A172 (cell line): ENCODE data around the gene CYGB. TPM values are rescaled to one million over a fixed set of nuclear protein-coding genes. Genes with fewer than 3 reads are reported as not detected.

Source experiments
- DNase-seq: peaks from one replicate; pipeline ENCODE4 v3.0.0-alpha.2; 2015; ENCODE audit warnings: low spot score
- total RNA-seq: library from RNA; depleted of rRNA; stranded (reverse); fragments of >200 nt; shearing (Covaris generic); gene quantifications from 2 replicates; pipeline ENCODE4 v1.2.3, GENCODE V29; 2014

The CYGB gene
- total RNA-seq, 1 experiment from 2014 or later: 0.05 TPM

GRCh38 chr17:76550712-76551615, 13.5 kb upstream of the CYGB start:
- DNase-seq: peak; percentile 44

GRCh38 chr17:76549539-76549938, 12.0 kb upstream of the CYGB start:
- DNase-seq: no peak

- DNase-seq: no peak
Observed at GRCh38 chr17:76549215-76549518, 11.7 kb upstream of the CYGB start.

GRCh38 chr17:76548378-76549214, 11.1 kb upstream of the CYGB start:
- DNase-seq: no peak

GRCh38 chr17:76547642-76548202, 10.2 kb upstream of the CYGB start:
- DNase-seq: no peak

GRCh38 chr17:76547183-76547641, 9.7 kb upstream of the CYGB start:
- DNase-seq: peak; percentile 50

- peak; percentile 36 for DNase-seq
Observed at GRCh38 chr17:76546556-76547182, 9.2 kb upstream of the CYGB start.

- no peak for DNase-seq
Observed at GRCh38 chr17:76545918-76546555, 8.5 kb upstream of the CYGB start.

- no peak for DNase-seq
Observed at GRCh38 chr17:76544546-76545365, 7.2 kb upstream of the CYGB start.

- no peak for DNase-seq
Observed at GRCh38 chr17:76543826-76544545, 6.5 kb upstream of the CYGB start.

- no peak for DNase-seq
Observed at GRCh38 chr17:76543482-76543825, 5.9 kb upstream of the CYGB start.

- DNase-seq: no peak
Observed at GRCh38 chr17:76542984-76543383, 5.5 kb upstream of the CYGB start.

GRCh38 chr17:76542566-76542971, 5.1 kb upstream of the CYGB start:
- DNase-seq: no peak

GRCh38 chr17:76541739-76542454, 4.4 kb upstream of the CYGB start:
- DNase-seq: no peak

- peak; percentile 96 for DNase-seq
Observed at GRCh38 chr17:76540381-76541300, 3.1 kb upstream of the CYGB start.

GRCh38 chr17:76539631-76540271, 2.2 kb upstream of the CYGB start, which contains the start of gene PRCD:
Gene PRCD (plus strand): TSS chr17:76540044. CDS start chr17:76540142, 98 bp downstream.
- no peak for DNase-seq

GRCh38 chr17:76538941-76539570, 1.5 kb upstream of the CYGB start:
- no peak for DNase-seq
